ENCODE data around the gene TADA3. TPM values are rescaled to one million over a fixed set of nuclear protein-coding genes. Genes with fewer than 3 reads are reported as not detected.

TADA3 gene
- total and polyA plus RNA-seq, 4 donors: 41.6 to 62.3 (median 53.2) TPM

- Histone ChIP-seq H3K4me3 (peak overlapping the region; percentile 93), H3K4me1 (ENCODE audit: control insufficient read depth in 5 of 5, insufficient read depth in 5 of 5, low read length in 5 of 5) (peaks cover 8 to 19% (median 14%) of the 10 kb centered on the region in 5 donors), H3K27me3 (ENCODE audit: control insufficient read depth in 3 of 3, insufficient read depth in 3 of 3, low read length in 2 of 3) (no peaks in the 10 kb centered on the region), H3K36me3 (ENCODE audit: control insufficient read depth in 4 of 4, insufficient read depth in 4 of 4, low read length in 4 of 4) (peaks cover 4 to 22% (median 19%) of the 10 kb centered on the region in 4 donors), H3K27ac (ENCODE audit: low read depth in 1 of 2, low read length in 1 of 2) (peak overlapping the region in 1 of 2 donors; percentile 99), H3K9me3 (ENCODE audit: control insufficient read depth in 4 of 4, insufficient read depth in 3 of 4, low read length in 3 of 4) (no peaks in the 10 kb centered on the region), H3K9ac (ENCODE audit: insufficient read depth in 1 of 2, low read length in 2 of 2) (peak overlapping the region; percentile 55 to 57)
- WGBS, 2 donors: 37 to 51% methylated on average over 7 of the region's 7 CpGs
- DNase-seq (no peak), ATAC-seq (ENCODE audit: insufficient read depth, low FRiP score) (no peak)
- TF ChIP-seq CTCF (IDR thresholded peaks at IDR 0.05; ENCODE audit: control extremely low read depth, extremely low read depth): no peak
Observed at GRCh38 chr3:9732740-9733115, 59.5 kb downstream of the TADA3 start.

- H3K27me3 ChIP-seq (ENCODE audit: control insufficient read depth in 3 of 3, insufficient read depth in 3 of 3, low read length in 2 of 3): no peaks in the 10 kb centered on the region
- ATAC-seq (ENCODE audit: insufficient read depth, low FRiP score): no peak
- peak overlapping the region; percentile 99 for H3K27ac ChIP-seq (ENCODE audit: low read depth in 1 of 2, low read length in 1 of 2)
Observed at GRCh38 chr3:9732080-9732739, 60.1 kb downstream of the TADA3 start.

GRCh38 chr3:9731206-9732079, 60.8 kb downstream of the TADA3 start, which contains the start of gene BRPF1:
Gene BRPF1, plus strand, starts transcription at chr3:9731735. Its CDS starts 2,406 bp downstream, at chr3:9734141.
- ATAC-seq (ENCODE audit: insufficient read depth, low FRiP score): peak; percentile 97
- WGBS, 2 donors: 0 to 1% methylated on average over 79 to 88 of the region's 88 CpGs

More at GRCh38 chr3:9732080-9732739, 60.1 kb downstream of the TADA3 start:
- peaks cover 8 to 19% (median 14%) of the 10 kb centered on the region in 5 donors for H3K4me1 ChIP-seq (ENCODE audit: control insufficient read depth in 5 of 5, insufficient read depth in 5 of 5, low read length in 5 of 5)
- peak overlapping the region; percentile 93 for H3K4me3 ChIP-seq
- H3K36me3 ChIP-seq (ENCODE audit: control insufficient read depth in 4 of 4, insufficient read depth in 4 of 4, low read length in 4 of 4): peaks cover 2 to 17% (median 16%) of the 10 kb centered on the region in 4 donors
- peak overlapping the region; percentile 55 to 57 for H3K9ac ChIP-seq (ENCODE audit: insufficient read depth in 1 of 2, low read length in 2 of 2)
- no peaks in the 10 kb centered on the region for H3K9me3 ChIP-seq (ENCODE audit: control insufficient read depth in 4 of 4, insufficient read depth in 3 of 4, low read length in 3 of 4)
- DNase-seq: peak in 1 of 3 donors; percentile 20
- WGBS, 2 donors: 1% methylated on average over 36 to 41 of the region's 41 CpGs
- no peak for TF ChIP-seq CTCF (IDR thresholded peaks at IDR 0.05; ENCODE audit: control extremely low read depth, extremely low read depth)

More at GRCh38 chr3:9731206-9732079, 60.8 kb downstream of the TADA3 start, which contains the start of gene BRPF1:
- DNase-seq: peak; percentile 99 to 100 (median 100)
- peak within 1 kb of the TSS; percentile 55 to 57 for H3K9ac ChIP-seq (ENCODE audit: insufficient read depth in 1 of 2, low read length in 2 of 2)
- H3K36me3 ChIP-seq (ENCODE audit: control insufficient read depth in 4 of 4, insufficient read depth in 4 of 4, low read length in 4 of 4): peaks cover 0 to 11% (median 10%) of the 10 kb centered on the region in 4 donors
- peak within 1 kb of the TSS; percentile 99 for H3K27ac ChIP-seq (ENCODE audit: low read depth in 1 of 2, low read length in 1 of 2)
- peak within 1 kb of the TSS; percentile 93 for H3K4me3 ChIP-seq
- no peaks in the 10 kb centered on the region for H3K9me3 ChIP-seq (ENCODE audit: control insufficient read depth in 4 of 4, insufficient read depth in 3 of 4, low read length in 3 of 4)
- peaks cover 8 to 19% (median 14%) of the 10 kb centered on the region in 5 donors for H3K4me1 ChIP-seq (ENCODE audit: control insufficient read depth in 5 of 5, insufficient read depth in 5 of 5, low read length in 5 of 5)
- H3K27me3 ChIP-seq (ENCODE audit: control insufficient read depth in 3 of 3, insufficient read depth in 3 of 3, low read length in 2 of 3): no peaks in the 10 kb centered on the region
- TF ChIP-seq CTCF (IDR thresholded peaks at IDR 0.05; ENCODE audit: control extremely low read depth, extremely low read depth): no peak
